OCI-LY7 (cell line): ENCODE measurements around the gene AP3B2.

Experiments used
- EZH2phosphoT487 ChIP-seq: fragments of 200-600 bp; sonication (generic); IDR thresholded peaks from 2 replicates; pipeline ENCODE4 v1.6.1; 2018; ENCODE audit warnings: low read depth, borderline replicate concordance, mild to moderate bottlenecking, mixed run types, antibody characterized with exemption, low read length, moderate library complexity, mixed read lengths
- TF ChIP-seq, protein P1 (sequence below): fragments of 200-600 bp; sonication (generic); conservative IDR thresholded peaks from 2 replicates; pipeline ENCODE4 v1.5.1; 2014; ENCODE audit warnings: mild to moderate bottlenecking, antibody characterized with exemption, low read length, moderate library complexity, mixed read lengths

DNA sequence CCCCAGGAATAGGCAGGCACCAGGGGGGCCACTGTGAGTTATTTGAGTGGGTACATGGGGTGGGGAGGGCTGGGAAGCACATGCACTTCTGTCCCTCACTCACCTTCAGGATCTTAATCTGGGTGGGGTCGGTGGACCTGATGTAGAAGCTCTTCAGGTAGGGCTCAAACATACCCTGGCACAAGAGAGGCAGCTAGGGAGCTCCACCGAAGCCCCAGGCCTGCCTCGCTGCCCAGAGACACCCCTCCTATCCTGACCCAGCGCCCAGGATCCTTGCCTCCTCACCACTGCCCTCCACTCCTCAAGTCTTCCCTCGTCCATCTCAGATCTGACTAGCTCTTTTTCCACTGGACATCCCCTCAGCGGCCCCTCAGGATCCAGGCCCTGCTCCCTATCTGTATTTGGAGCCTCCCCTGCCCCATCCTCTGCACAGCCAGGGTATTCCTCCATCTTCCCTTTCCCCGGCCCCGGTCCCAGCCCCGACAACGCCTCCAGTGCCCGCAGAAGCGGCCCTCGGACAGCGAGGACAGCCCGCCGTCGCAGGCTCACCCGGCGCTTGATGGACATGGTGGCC is 30.0 kb downstream of the AP3B2 start:
- TF ChIP-seq, protein P1, sequence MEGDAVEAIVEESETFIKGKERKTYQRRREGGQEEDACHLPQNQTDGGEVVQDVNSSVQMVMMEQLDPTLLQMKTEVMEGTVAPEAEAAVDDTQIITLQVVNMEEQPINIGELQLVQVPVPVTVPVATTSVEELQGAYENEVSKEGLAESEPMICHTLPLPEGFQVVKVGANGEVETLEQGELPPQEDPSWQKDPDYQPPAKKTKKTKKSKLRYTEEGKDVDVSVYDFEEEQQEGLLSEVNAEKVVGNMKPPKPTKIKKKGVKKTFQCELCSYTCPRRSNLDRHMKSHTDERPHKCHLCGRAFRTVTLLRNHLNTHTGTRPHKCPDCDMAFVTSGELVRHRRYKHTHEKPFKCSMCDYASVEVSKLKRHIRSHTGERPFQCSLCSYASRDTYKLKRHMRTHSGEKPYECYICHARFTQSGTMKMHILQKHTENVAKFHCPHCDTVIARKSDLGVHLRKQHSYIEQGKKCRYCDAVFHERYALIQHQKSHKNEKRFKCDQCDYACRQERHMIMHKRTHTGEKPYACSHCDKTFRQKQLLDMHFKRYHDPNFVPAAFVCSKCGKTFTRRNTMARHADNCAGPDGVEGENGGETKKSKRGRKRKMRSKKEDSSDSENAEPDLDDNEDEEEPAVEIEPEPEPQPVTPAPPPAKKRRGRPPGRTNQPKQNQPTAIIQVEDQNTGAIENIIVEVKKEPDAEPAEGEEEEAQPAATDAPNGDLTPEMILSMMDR, result no peak
- no peak for TF ChIP-seq EZH2phosphoT487
